ENCODE results near the gene RALGAPA2.

DNA sequence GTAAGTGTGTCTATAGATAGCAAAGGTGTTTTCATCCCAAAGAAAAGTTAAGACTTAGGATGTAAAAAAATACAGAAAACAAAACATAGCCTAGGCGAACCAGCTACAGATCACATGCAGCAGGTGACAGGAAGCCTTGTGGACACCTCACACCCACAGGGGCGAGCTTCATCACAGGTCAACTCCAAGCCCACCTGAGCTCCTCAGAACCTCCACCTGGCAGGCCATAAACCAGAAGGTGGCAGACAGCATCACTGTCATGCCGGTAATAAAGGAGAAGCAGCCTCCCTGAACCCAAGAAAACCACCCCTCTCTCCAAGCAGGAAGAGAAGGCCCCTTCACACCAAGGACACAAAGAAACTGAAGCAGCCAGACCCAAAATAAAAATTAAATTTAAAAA is 1.0 kb downstream of the RALGAPA2 start:
- TF ChIP-seq, protein P1, sequence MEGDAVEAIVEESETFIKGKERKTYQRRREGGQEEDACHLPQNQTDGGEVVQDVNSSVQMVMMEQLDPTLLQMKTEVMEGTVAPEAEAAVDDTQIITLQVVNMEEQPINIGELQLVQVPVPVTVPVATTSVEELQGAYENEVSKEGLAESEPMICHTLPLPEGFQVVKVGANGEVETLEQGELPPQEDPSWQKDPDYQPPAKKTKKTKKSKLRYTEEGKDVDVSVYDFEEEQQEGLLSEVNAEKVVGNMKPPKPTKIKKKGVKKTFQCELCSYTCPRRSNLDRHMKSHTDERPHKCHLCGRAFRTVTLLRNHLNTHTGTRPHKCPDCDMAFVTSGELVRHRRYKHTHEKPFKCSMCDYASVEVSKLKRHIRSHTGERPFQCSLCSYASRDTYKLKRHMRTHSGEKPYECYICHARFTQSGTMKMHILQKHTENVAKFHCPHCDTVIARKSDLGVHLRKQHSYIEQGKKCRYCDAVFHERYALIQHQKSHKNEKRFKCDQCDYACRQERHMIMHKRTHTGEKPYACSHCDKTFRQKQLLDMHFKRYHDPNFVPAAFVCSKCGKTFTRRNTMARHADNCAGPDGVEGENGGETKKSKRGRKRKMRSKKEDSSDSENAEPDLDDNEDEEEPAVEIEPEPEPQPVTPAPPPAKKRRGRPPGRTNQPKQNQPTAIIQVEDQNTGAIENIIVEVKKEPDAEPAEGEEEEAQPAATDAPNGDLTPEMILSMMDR (IDR thresholded peaks at IDR 0.05), result no peak
- TF ChIP-seq POLR2A (IDR thresholded peaks at IDR 0.05; ENCODE audit: low read depth), result no peak

Measured in esophagus muscularis mucosa (tissue), 3 donors.